Loucy (cell line): Measurements from ENCODE around the gene LRCH1.

ENCODE experiments used
- EZH2phosphoT487 ChIP-seq: fragments of 200-600 bp; IDR thresholded peaks from 2 replicates; pipeline ENCODE4 v1.6.1; 2018; ENCODE audit warnings: antibody characterized with exemption, mild to moderate bottlenecking, moderate library complexity, borderline replicate concordance
- TF ChIP-seq, protein P1 (sequence below): fragments of 200-600 bp; sonication (generic); conservative IDR thresholded peaks from 2 replicates; pipeline ENCODE4 v1.5.1; 2014; ENCODE audit warnings: mild to moderate bottlenecking, antibody characterized with exemption, low read length

DNA sequence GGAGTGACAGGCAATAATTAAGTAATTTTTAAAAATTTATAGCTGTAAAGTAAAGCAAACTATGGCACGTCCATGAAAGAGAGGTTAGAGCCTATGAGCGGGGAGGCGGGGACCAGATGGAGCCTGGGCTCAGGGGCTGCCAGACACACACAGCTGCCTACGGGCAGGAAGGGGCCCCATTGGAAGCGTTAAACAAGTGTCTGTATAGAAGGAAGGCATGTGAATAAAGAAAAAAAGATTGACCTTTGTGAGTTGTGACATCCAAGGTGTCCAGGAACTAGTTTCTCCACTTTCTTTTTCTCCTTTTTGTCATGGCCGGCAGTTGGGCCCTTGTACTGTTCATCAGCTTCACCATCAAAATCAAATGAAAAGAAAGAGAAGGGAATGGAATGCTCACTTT lies 56.8 kb downstream of the LRCH1 start:
- TF ChIP-seq, protein P1, sequence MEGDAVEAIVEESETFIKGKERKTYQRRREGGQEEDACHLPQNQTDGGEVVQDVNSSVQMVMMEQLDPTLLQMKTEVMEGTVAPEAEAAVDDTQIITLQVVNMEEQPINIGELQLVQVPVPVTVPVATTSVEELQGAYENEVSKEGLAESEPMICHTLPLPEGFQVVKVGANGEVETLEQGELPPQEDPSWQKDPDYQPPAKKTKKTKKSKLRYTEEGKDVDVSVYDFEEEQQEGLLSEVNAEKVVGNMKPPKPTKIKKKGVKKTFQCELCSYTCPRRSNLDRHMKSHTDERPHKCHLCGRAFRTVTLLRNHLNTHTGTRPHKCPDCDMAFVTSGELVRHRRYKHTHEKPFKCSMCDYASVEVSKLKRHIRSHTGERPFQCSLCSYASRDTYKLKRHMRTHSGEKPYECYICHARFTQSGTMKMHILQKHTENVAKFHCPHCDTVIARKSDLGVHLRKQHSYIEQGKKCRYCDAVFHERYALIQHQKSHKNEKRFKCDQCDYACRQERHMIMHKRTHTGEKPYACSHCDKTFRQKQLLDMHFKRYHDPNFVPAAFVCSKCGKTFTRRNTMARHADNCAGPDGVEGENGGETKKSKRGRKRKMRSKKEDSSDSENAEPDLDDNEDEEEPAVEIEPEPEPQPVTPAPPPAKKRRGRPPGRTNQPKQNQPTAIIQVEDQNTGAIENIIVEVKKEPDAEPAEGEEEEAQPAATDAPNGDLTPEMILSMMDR: no peak
- TF ChIP-seq EZH2phosphoT487: no peak
